Sigmoid colon (tissue), 4 donors: Measurements from ENCODE around the gene CERS3.

Experiments used
- CTCF ChIP-seq, 4 experiments: fragments of 450-650 bp in 3 of 4; fragments of 200-600 bp in 1 of 4; IDR thresholded peaks; one replicate each; pipeline ENCODE4 v1.5.1; 2016 to 2019; ENCODE audit warnings: antibody characterized with exemption in 4 of 4, mild to moderate bottlenecking in 3 of 4, moderate library complexity in 2 of 4
- EP300 ChIP-seq, 4 donors: sonication (generic); formaldehyde crosslinking; IDR thresholded peaks; one replicate each; pipeline ENCODE4 v1.6.1; 2017; ENCODE audit warnings: antibody characterized with exemption in 4 of 4
- POLR2A ChIP-seq, 2 donors: fragments of 450-650 bp; IDR thresholded peaks; one replicate each; pipeline ENCODE4 v1.6.1; 2016; ENCODE audit warnings: antibody characterized with exemption in 2 of 2, mild to moderate bottlenecking in 2 of 2, moderate library complexity in 2 of 2
- POLR2AphosphoS5 ChIP-seq, 4 donors: sonication (generic); formaldehyde crosslinking; IDR thresholded peaks; one replicate each; pipeline ENCODE4 v1.6.1; 2017; ENCODE audit warnings: antibody characterized with exemption in 4 of 4

GRCh38 chr15:100429116-100429728, 99.5 kb downstream of the CERS3 start:
- TF ChIP-seq POLR2A (IDR thresholded peaks at IDR 0.05) (no peak), CTCF (IDR thresholded peaks at IDR 0.05) (no peak), POLR2AphosphoS5 (IDR thresholded peaks at IDR 0.05) (no peak), EP300 (IDR thresholded peaks at IDR 0.05) (no peak)
